SK-N-SH (cell line): ENCODE measurements around the gene RASA3. TPM values are rescaled to one million over a fixed set of nuclear protein-coding genes. Genes with fewer than 3 reads are reported as not detected.

Experiments used
- CTCF ChIA-PET: fragments of 300-600, 350-600 bp; formaldehyde crosslinking; extraction: SDS; loops from one replicate; lab custom pipeline; 2021; lab: Yijun Ruan, JAX
- POLR2A ChIA-PET: fragments of 350-600 bp; sonication (Branson Sonifier 250); formaldehyde crosslinking; extraction: SDS; loops from one replicate; lab custom pipeline; 2020; ENCODE audit warnings: antibody characterized with exemption, inconsistent platforms; lab: Yijun Ruan, JAX
- DNase-seq: peaks from one replicate; pipeline ENCODE4 v3.0.0; 2012
- H2AFZ ChIP-seq: fragments of 200-600 bp; sonication (generic); 2 replicates; pipeline ENCODE4 v1.8.1; 2016; ENCODE audit warnings: antibody characterized with exemption, mild to moderate bottlenecking, low read depth
- H3F3A ChIP-seq: fragments of 200-600 bp; sonication (generic); replicated peaks from 2 replicates; pipeline ENCODE3; 2016; ENCODE audit warnings: antibody characterized with exemption, mild to moderate bottlenecking; ENCODE audit not compliant: insufficient read depth
- H3K27ac ChIP-seq, 2 experiments: fragments of 200-500 bp in 1 of 2; fragments of 200-600 bp in 1 of 2; sonication (Bioruptor generic) in 1 of 2; sonication (generic), shearing (Covaris generic) in 1 of 2; 2 replicates each; pipeline versions ENCODE4 v1.5.1 to v1.6.1; 2014 to 2016; ENCODE audit warnings: low read depth in 2 of 2, inconsistent platforms in 1 of 2, low read length in 1 of 2, mild to moderate bottlenecking in 1 of 2, mixed read lengths in 1 of 2
- H3K27me3 ChIP-seq: fragments of 200-600 bp; sonication (generic), shearing (Covaris generic); 2 replicates; pipeline ENCODE4 v1.6.1; 2016; ENCODE audit warnings: mixed run types; ENCODE audit not compliant: insufficient read depth
- H3K36me3 ChIP-seq, 2 experiments: fragments of 200-500 bp in 1 of 2; fragments of 200-600 bp in 1 of 2; sonication (Bioruptor generic) in 1 of 2; sonication (generic) in 1 of 2; replicated peaks in 1 of 2; 2 replicates each; pipeline versions ENCODE3 to v1.5.1; 2014 to 2016; ENCODE audit warnings: low read length in 1 of 2, mild to moderate bottlenecking in 1 of 2; ENCODE audit not compliant: insufficient read depth in 2 of 2, control insufficient read depth in 1 of 2
- H3K4me1 ChIP-seq, 2 experiments: fragments of 200-500 bp in 1 of 2; fragments of 200-600 bp in 1 of 2; sonication (Bioruptor generic) in 1 of 2; sonication (generic), shearing (Covaris generic) in 1 of 2; 2 replicates each; pipeline versions ENCODE4 v1.5.1 to v1.6.1; 2014 to 2016; ENCODE audit warnings: low read depth in 1 of 2, low read length in 1 of 2, mixed run types in 1 of 2; ENCODE audit not compliant: insufficient read depth in 2 of 2, control insufficient read depth in 1 of 2
- H3K4me2 ChIP-seq: fragments of 200-600 bp; sonication (generic), shearing (Covaris generic); 2 replicates; pipeline ENCODE4 v1.6.1; 2017; ENCODE audit warnings: mixed run types
- H3K4me3 ChIP-seq, 2 experiments: fragments of 200-500 bp in 1 of 2; fragments of 200-600 bp in 1 of 2; sonication (Bioruptor generic) in 1 of 2; sonication (generic), shearing (Covaris generic) in 1 of 2; 2 replicates each; pipeline versions ENCODE4 v1.5.1 to v1.8.1; 2014 to 2016; ENCODE audit warnings: low read depth in 2 of 2, inconsistent platforms in 1 of 2, low read length in 1 of 2, mild to moderate bottlenecking in 1 of 2, mixed read lengths in 1 of 2, moderate library complexity in 1 of 2
- H3K79me2 ChIP-seq: fragments of 200-600 bp; sonication (generic); 2 replicates; pipeline ENCODE4 v1.8.1; 2017; ENCODE audit warnings: mild to moderate bottlenecking; ENCODE audit not compliant: insufficient read depth
- H3K9ac ChIP-seq: fragments of 200-600 bp; sonication (generic); 2 replicates; pipeline ENCODE4 v1.6.1; 2017; ENCODE audit warnings: mixed run types
- H3K9me2 ChIP-seq: fragments of 200-600 bp; sonication (generic); 2 replicates; pipeline ENCODE4 v1.6.1; 2017; ENCODE audit warnings: mixed run types
- H3K9me3 ChIP-seq: fragments of 200-600 bp; sonication (generic); 2 replicates; pipeline ENCODE4 v1.6.1; 2017; ENCODE audit warnings: mixed run types, mild to moderate bottlenecking, moderate library complexity
- H4K20me1 ChIP-seq: fragments of 200-600 bp; sonication (generic); 2 replicates; pipeline ENCODE4 v1.6.1; 2017; ENCODE audit warnings: mild to moderate bottlenecking, mixed run types; ENCODE audit not compliant: insufficient read depth
- CTCF ChIP-seq: fragments of 200-600 bp; sonication (generic); IDR thresholded peaks from 2 replicates; pipeline ENCODE4 v1.6.1; 2017; ENCODE audit warnings: antibody characterized with exemption, mild to moderate bottlenecking, moderate library complexity
- ELF1 ChIP-seq: IDR thresholded peaks from 2 replicates; pipeline ENCODE4 v1.4.0; 2012
- EP300 ChIP-seq, 2 experiments: IDR thresholded peaks; 2 replicates each; pipeline versions ENCODE4 v1.4.0 to v1.6.1; 2012; ENCODE audit warnings: borderline replicate concordance in 1 of 2, low read depth in 1 of 2, low read length in 1 of 2
- GABPA ChIP-seq: IDR thresholded peaks from 2 replicates; pipeline ENCODE4 v1.4.0; 2012; ENCODE audit warnings: low read depth, mild to moderate bottlenecking
- MAX ChIP-seq: IDR thresholded peaks from 2 replicates; pipeline ENCODE4 v1.4.0; 2012; ENCODE audit warnings: low read depth
- MEF2A ChIP-seq: IDR thresholded peaks from 2 replicates; pipeline ENCODE4 v1.4.0; 2012; ENCODE audit warnings: low read depth, borderline replicate concordance
- RAD21 ChIP-seq: IDR thresholded peaks from 2 replicates; pipeline ENCODE4 v1.6.1; 2012; ENCODE audit warnings: mild to moderate bottlenecking, low read length
- RFX5 ChIP-seq: IDR thresholded peaks from 2 replicates; pipeline ENCODE4 v1.6.1; 2012; ENCODE audit warnings: mild to moderate bottlenecking, improper control_type of control experiment, low read length
- RXRA ChIP-seq: IDR thresholded peaks from 2 replicates; pipeline ENCODE4 v1.4.0; 2012; ENCODE audit warnings: low read depth, mild to moderate bottlenecking, borderline replicate concordance
- SMC3 ChIP-seq: IDR thresholded peaks from 2 replicates; pipeline ENCODE4 v1.6.1; 2012; ENCODE audit warnings: low read depth, low read length, improper control_type of control experiment
- TAF1 ChIP-seq: IDR thresholded peaks from 2 replicates; pipeline ENCODE4 v1.6.1; 2012; ENCODE audit warnings: low read depth, mild to moderate bottlenecking, low read length, moderate library complexity, borderline replicate concordance
- TEAD4 ChIP-seq: IDR thresholded peaks from 2 replicates; pipeline ENCODE4 v1.4.0; 2012; ENCODE audit warnings: mild to moderate bottlenecking, borderline replicate concordance; ENCODE audit not compliant: insufficient read depth
- USF1 ChIP-seq: IDR thresholded peaks from 2 replicates; pipeline ENCODE4 v1.4.0; 2012; ENCODE audit warnings: low read depth, borderline replicate concordance
- USF2 ChIP-seq: fragments of 150-350 bp; IDR thresholded peaks from 2 replicates; pipeline ENCODE4 v1.6.1; 2017; ENCODE audit warnings: antibody characterized with exemption, low read length, low read depth, borderline replicate concordance
- YY1 ChIP-seq: IDR thresholded peaks from 2 replicates; pipeline ENCODE4 v1.4.0; 2012; ENCODE audit warnings: low read depth, mild to moderate bottlenecking
- ZBTB33 ChIP-seq: IDR thresholded peaks from 2 replicates; pipeline ENCODE4 v1.4.0; 2012; ENCODE audit warnings: low read depth, borderline replicate concordance
- WGBS: methylation state at CpG from one replicate; pipeline ENCODE4 v1.1.6; 2017; ENCODE audit warnings: low lambda C conversion rate; 5-methylcytosine and 5-hydroxymethylcytosine counted together
- polyA plus RNA-seq, 3 experiments: library from polyadenylated mRNA; depleted of rRNA; stranded (reverse); fragments of >200 nt; gene quantifications; 2 replicates each; pipeline ENCODE4 v1.2.3, GENCODE V29; 2012

The RASA3 gene
- polyA plus RNA-seq, 1 of the 3 experiments (the other 2 are of a cell fraction) = 25.1 TPM

- CTCF ChIA-PET = no interaction called here
- DNase-seq = no peak
- WGBS = 86% methylated on average over 25 of the region's 28 CpGs
Measured at GRCh38 chr13:114151565-114152284, 19.3 kb upstream of the RASA3 start.

More at GRCh38 chr13:114151565-114152284, 19.3 kb upstream of the RASA3 start:
- Histone ChIP-seq H3F3A (no peaks in the 10 kb centered on the region), H3K4me1 (no peaks in the 10 kb centered on the region), H4K20me1 (no peaks in the 10 kb centered on the region), H3K9me2 (no peaks in the 10 kb centered on the region), H3K27ac (no peak overlapping the region), H3K27me3 (no peaks in the 10 kb centered on the region), H3K36me3 (no peaks in the 10 kb centered on the region), H3K4me3 (no peak overlapping the region), H3K4me2 (no peak overlapping the region), H3K9ac (no peak overlapping the region), H3K79me2 (no peaks in the 10 kb centered on the region), H2AFZ (no peak overlapping the region), H3K9me3 (no peaks in the 10 kb centered on the region)
- POLR2A ChIA-PET = interaction anchor here (0.9 kb wide), 1 partner anchor 20 kb away, joined by 3 read pairs; no protein-coding TSS in a partner anchor
- TF ChIP-seq USF2 = no peak
- no peak for TF ChIP-seq ZBTB33
- no peak for TF ChIP-seq YY1
- TF ChIP-seq TEAD4 = no peak
- TF ChIP-seq CTCF = no peak
- no peak for TF ChIP-seq SMC3
- no peak for TF ChIP-seq RFX5
- no peak for TF ChIP-seq USF1
- no peak for TF ChIP-seq ELF1
- no peak for TF ChIP-seq EP300 (IDR thresholded peaks at IDR 0.05; ENCODE audit: borderline replicate concordance in 1 of 2, low read depth in 1 of 2, low read length in 1 of 2)
- no peak for TF ChIP-seq MAX
- no peak for TF ChIP-seq MEF2A
- no peak for TF ChIP-seq GABPA
- no peak for TF ChIP-seq RAD21
- TF ChIP-seq TAF1 = no peak
- TF ChIP-seq RXRA = no peak
